K562 (cell line): Measurements from ENCODE around the gene GJD2. TPM values are rescaled to one million over a fixed set of nuclear protein-coding genes. Genes with fewer than 3 reads are reported as not detected.

Source experiments
- ATAC-seq: fragments of 200-7000 bp; cut with Tn5 transposase; 3 replicates; pipeline ENCODE4 v1.9.1; 2020; ENCODE audit warnings: moderate library complexity
- BruUV-seq: library from RNA; stranded (reverse); fragments of 400-500 nt; replicated peaks from 2 replicates; lab custom pipeline; 2021; lab: Mats Ljungman, UMichigan
- CTCF ChIA-PET: fragments of 300-600 bp; formaldehyde crosslinking; extraction: SDS; loops from one replicate; lab custom pipeline; 2021; ENCODE audit warnings: low intra/inter-chr PET ratio; lab: Yijun Ruan, JAX
- POLR2A ChIA-PET: fragments of 300-600, 350-650 bp; sonication (Branson Sonifier 250); formaldehyde crosslinking; extraction: SDS; loops from one replicate; lab custom pipeline; 2021; ENCODE audit warnings: antibody characterized with exemption, inconsistent platforms; lab: Yijun Ruan, JAX
- DNase-seq, 4 experiments: peaks; one replicate each; pipeline versions ENCODE4 v3.0.0 to v3.0.0-alpha.2; 2011 to 2018; ENCODE audit warnings: low spot score in 3 of 4, mixed read lengths in 3 of 4; ENCODE audit errors: extremely low read depth in 1 of 4
- FAIRE-seq: peaks from 2 replicates; lab custom pipeline; 2011; peaks lifted over from hg19 to GRCh38; lab: Jason Lieb, UNC
- H2AFZ ChIP-seq: 2 replicates; pipeline ENCODE4 v1.6.0; 2011; ENCODE audit warnings: low read depth, low read length, control low read depth, inconsistent platforms
- H3K27ac ChIP-seq: fragments of 200-600 bp; 3 replicates; pipeline ENCODE4 v1.8.0; 2011; ENCODE audit warnings: low read depth, mild to moderate bottlenecking, control low read depth, inconsistent platforms, low read length, moderate library complexity, mixed read lengths; ENCODE audit errors: extremely low read depth
- H3K27me3 ChIP-seq, 2 experiments: fragments of 300-600 bp in 1 of 2; 2 replicates in 1 of 2; 3 replicates in 1 of 2; pipeline versions ENCODE4 v1.6.0 to v1.8.0; 2011; ENCODE audit warnings: inconsistent platforms in 2 of 2, low read length in 2 of 2, mild to moderate bottlenecking in 1 of 2, mixed read lengths in 1 of 2, moderate library complexity in 1 of 2; ENCODE audit not compliant: control insufficient read depth in 2 of 2, insufficient read depth in 2 of 2
- H3K36me3 ChIP-seq: fragments of 300-600 bp; 3 replicates; pipeline ENCODE4 v1.8.0; 2011; ENCODE audit warnings: mild to moderate bottlenecking, low read length, inconsistent platforms; ENCODE audit not compliant: control insufficient read depth, insufficient read depth
- H3K4me1 ChIP-seq, 2 experiments: fragments of 200-600 bp in 1 of 2; replicated peaks in 1 of 2; 2 replicates in 1 of 2; 3 replicates in 1 of 2; pipeline versions ENCODE4 v1.5.1 to v1.8.0; 2011; ENCODE audit warnings: inconsistent platforms in 2 of 2, low read length in 2 of 2, mild to moderate bottlenecking in 1 of 2, mixed read lengths in 1 of 2, moderate library complexity in 1 of 2; ENCODE audit not compliant: control insufficient read depth in 2 of 2, insufficient read depth in 2 of 2
- H3K4me2 ChIP-seq: 2 replicates; pipeline ENCODE4 v1.6.1; 2011; ENCODE audit warnings: low read length, control low read depth, inconsistent platforms, mixed read lengths; ENCODE audit not compliant: insufficient read depth
- H3K4me3 ChIP-seq: fragments of 200-600 bp; sonication (generic), shearing (Covaris generic); 2 replicates; pipeline ENCODE4 v1.5.1; 2016; ENCODE audit warnings: control low read depth, inconsistent platforms
- H3K79me2 ChIP-seq: fragments of 200-600 bp; 3 replicates; pipeline ENCODE4 v1.8.0; 2011; ENCODE audit warnings: low read length, inconsistent platforms; ENCODE audit not compliant: control insufficient read depth, insufficient read depth
- H3K9ac ChIP-seq, 2 experiments: 2 replicates each; pipeline versions ENCODE4 v1.6.0 to v1.6.1; 2011; ENCODE audit warnings: low read depth in 2 of 2, low read length in 2 of 2, control low read depth in 1 of 2, inconsistent platforms in 1 of 2, mild to moderate bottlenecking in 1 of 2, mixed read lengths in 1 of 2; ENCODE audit not compliant: insufficient read depth in 1 of 2
- H3K9me1 ChIP-seq: one replicate; pipeline ENCODE4 v1.6.0; 2011; ENCODE audit warnings: inconsistent platforms, mild to moderate bottlenecking, low read length, moderate library complexity; ENCODE audit not compliant: control insufficient read depth, insufficient read depth
- H3K9me3 ChIP-seq: replicated peaks from 2 replicates; pipeline ENCODE4 v1.5.1; 2011; ENCODE audit warnings: low read depth, low read length, inconsistent platforms; ENCODE audit not compliant: control insufficient read depth, insufficient read depth
- H4K20me1 ChIP-seq: replicated peaks from 2 replicates; pipeline ENCODE4 v1.6.1; 2011; ENCODE audit warnings: low read length, inconsistent platforms, mixed read lengths; ENCODE audit not compliant: control insufficient read depth, insufficient read depth
- BRD4 ChIP-seq: fragments of 200-600 bp; sonication (generic); IDR thresholded peaks from 2 replicates; pipeline ENCODE4 v1.6.1; 2017; ENCODE audit warnings: inconsistent platforms
- NCOA2 ChIP-seq, 2 experiments: fragments of 450-650 bp; IDR thresholded peaks; 2 replicates each; pipeline ENCODE4 v1.6.1; 2018; ENCODE audit warnings: mild to moderate bottlenecking in 2 of 2, moderate library complexity in 1 of 2; ENCODE audit not compliant: partially characterized antibody in 2 of 2
- NRF1 ChIP-seq, 2 experiments: fragments of 450-650 bp; IDR thresholded peaks in 1 of 2; conservative IDR thresholded peaks in 1 of 2; 2 replicates each; pipeline ENCODE4 v1.6.1; 2014; ENCODE audit warnings: mild to moderate bottlenecking in 2 of 2
- RFX1 ChIP-seq: fragments of 450-650 bp; IDR thresholded peaks from 2 replicates; pipeline ENCODE4 v1.6.1; 2016; ENCODE audit warnings: mild to moderate bottlenecking, moderate library complexity
- SRSF7 ChIP-seq: fragments of 200-400 bp; formaldehyde crosslinking; optimal IDR thresholded peaks from 2 replicates; pipeline ENCODE3; 2017; ENCODE audit warnings: mild to moderate bottlenecking, low read depth, low read length
- whole genome bisulfite sequencing: fragments of 100-300 bp; shearing (Covaris generic); methylation state at CpG from one replicate; pipeline ENCODE4 v1.1.6; 2016; ENCODE audit warnings: low coverage, mixed read lengths; ENCODE audit not compliant: insufficient coverage; ENCODE audit errors: missing lambda C conversion rate; 5-methylcytosine and 5-hydroxymethylcytosine counted together
- in situ Hi-C: fragments of 300-500 bp; cut with MboI; formaldehyde crosslinking; loops from 4 replicates; pipeline ENCODE4 v1.15.0; 2018; ENCODE audit warnings: inconsistent platforms, mixed read lengths
- intact Hi-C: fragments of 100-400 bp; cut with micrococcal nuclease; formaldehyde crosslinking; loops from 2 replicates; pipeline ENCODE4 v1.14.2; 2022
- polyA plus RNA-seq, 8 experiments: library from polyadenylated mRNA; depleted of rRNA in 4 of 8; stranded (reverse) in 5 of 8; unstranded in 3 of 8; fragments of >200 nt; fragmentation: Nextera tagmentation in 2 of 8; fragmentation: Illumina TruSeq in 1 of 8; extraction: Ambion mirVana in 2 of 8; extraction: Trizol in 1 of 8; gene quantifications; 2 replicates each; pipeline versions ENCODE4 v1.2.1 to v1.2.3, GENCODE V29; 2011 to 2014; ENCODE audit warnings: inconsistent platforms in 1 of 8, missing spikeins in 1 of 8
- total RNA-seq, 7 experiments: library from RNA; depleted of rRNA in 6 of 7; stranded (reverse); fragments of >200 nt in 6 of 7; fragmentation: Illumina TruSeq in 2 of 7; extraction: Trizol in 2 of 7; gene quantifications; 2 replicates each; pipeline versions ENCODE4 v1.2.1 to v1.2.3, GENCODE V29; 2011 to 2021; ENCODE audit warnings: low replicate concordance in 1 of 7
- TF ChIP-seq, protein P1 (sequence below): fragments of 250-450 bp; sonication (Bioruptor Pico); IDR thresholded peaks from 2 replicates; pipeline ENCODE4 v1.8.0; 2021; ENCODE audit warnings: borderline replicate concordance, mild to moderate bottlenecking, moderate library complexity; ENCODE audit not compliant: poor library complexity, severe bottlenecking

Gene GJD2
- total and polyA plus RNA-seq, 9 of the 15 experiments (the other 6 are each of a cell fraction or from before 2014, with no cell fraction given) = not detected

DNA sequence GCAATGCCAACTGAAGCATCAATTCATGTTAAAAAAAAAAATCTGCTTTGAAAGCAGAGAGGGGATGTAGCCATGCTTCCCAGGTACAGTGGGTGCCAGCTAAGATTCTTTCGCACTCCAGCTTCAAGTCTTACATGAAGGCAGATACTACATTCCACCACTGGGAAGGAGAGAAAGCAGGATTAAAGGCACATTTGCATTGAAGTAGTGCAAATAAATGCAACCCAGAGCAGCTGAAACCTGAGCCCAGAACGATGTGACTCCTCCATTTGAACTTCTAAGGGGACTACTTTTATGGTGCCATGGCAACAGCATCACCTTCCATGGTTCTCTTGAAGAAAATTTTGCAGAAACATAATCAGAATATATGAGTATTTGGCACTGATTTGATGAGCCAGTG is 19.1 kb upstream of the GJD2 start:
- Histone ChIP-seq H3K9me1 (no peaks in the 10 kb centered on the region), H3K4me2 (no peak overlapping the region), H3K27ac (no peak overlapping the region), H3K4me1 (no peaks in the 10 kb centered on the region; a peak in 1 of 5 replicates), H3K4me3 (no peak overlapping the region), H3K27me3 (0 out of 5 replicates have a peak, but pooled peaks cover 0 to 2% of the 10 kb centered on the region in 2 experiments), H3K9ac (no peak overlapping the region), H3K79me2 (no peaks in the 10 kb centered on the region), H3K36me3 (no peaks in the 10 kb centered on the region), H3K9me3 (no peaks in the 10 kb centered on the region), H2AFZ (no peak overlapping the region), H4K20me1 (no peaks in the 10 kb centered on the region)
- ATAC-seq (no peak), FAIRE-seq (no peak), DNase-seq (no peak)
- no TSS peak for BruUV-seq
- WGBS = 13% methylated on average over 2 of the region's 2 CpGs
- intact Hi-C loops (no loop called here), in situ Hi-C loops (no loop called here)
- CTCF ChIA-PET = no interaction called here
- POLR2A ChIA-PET = interaction anchor here (0.6 kb wide), 1 partner anchor 161 kb away, joined by 4 read pairs; no protein-coding TSS in a partner anchor
- TF ChIP-seq NCOA2 (IDR thresholded peaks at IDR 0.05; ENCODE audit: partially characterized antibody in 2 of 2) (no peak), NRF1 (conservative IDR thresholded peaks at IDR 0.05 in 1 of 2, IDR thresholded peaks at IDR 0.05 in 1 of 2) (no peak), RFX1 (peak; percentile 29; the same call in 1 of the 2 replicates), BRD4 (no peak), SRSF7 (no peak)
- TF ChIP-seq, protein P1, sequence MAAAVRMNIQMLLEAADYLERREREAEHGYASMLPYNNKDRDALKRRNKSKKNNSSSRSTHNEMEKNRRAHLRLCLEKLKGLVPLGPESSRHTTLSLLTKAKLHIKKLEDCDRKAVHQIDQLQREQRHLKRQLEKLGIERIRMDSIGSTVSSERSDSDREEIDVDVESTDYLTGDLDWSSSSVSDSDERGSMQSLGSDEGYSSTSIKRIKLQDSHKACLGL (CRISPR knock-in tag) = no peak
